Activated B cell treated with CpG ODN at 0.5 μM for 24 hours (primary cell): ENCODE results near the gene FAM117B. TPM values are rescaled to one million over a fixed set of nuclear protein-coding genes. Genes with fewer than 3 reads are reported as not detected.
A peak's percentile ranks its signal among the peaks of the same experiment; 100 is the strongest.

ENCODE experiments used
- ATAC-seq: fragments of 200-7000 bp; cut with Tn5 transposase; one replicate; pipeline ENCODE4 v1.10.0; 2021; ENCODE audit warnings: low read depth, mild to moderate bottlenecking, moderate library complexity
- CTCF ChIA-PET: fragments of 350-600 bp; sonication (Branson Sonifier 250); formaldehyde crosslinking; loops from one replicate; lab custom pipeline; 2021; ENCODE audit warnings: antibody characterized with exemption; lab: Charles Lee
- POLR2A ChIA-PET: fragments of 350-600 bp; sonication (Branson Sonifier 250); formaldehyde crosslinking; loops from one replicate; lab custom pipeline; 2021; ENCODE audit warnings: antibody characterized with exemption; lab: Charles Lee
- DNase-seq: peaks from one replicate; pipeline ENCODE4 v3.0.0; 2022
- H3K27ac Mint-ChIP-seq: one replicate; pipeline ENCODE4 v1.8.0; 2020; ENCODE audit warnings: mixed read lengths
- H3K27me3 Mint-ChIP-seq: one replicate; pipeline ENCODE4 v1.8.0; 2021; ENCODE audit warnings: mixed read lengths
- H3K36me3 Mint-ChIP-seq: one replicate; pipeline ENCODE4 v1.8.0; 2021; ENCODE audit warnings: low read depth, mixed read lengths
- H3K4me1 Mint-ChIP-seq: one replicate; pipeline ENCODE4 v1.8.0; 2021; ENCODE audit warnings: mixed read lengths
- H3K4me3 Mint-ChIP-seq: one replicate; pipeline ENCODE4 v1.8.0; 2020; ENCODE audit warnings: mild to moderate bottlenecking, mixed read lengths
- H3K9me3 Mint-ChIP-seq: one replicate; pipeline ENCODE4 v1.8.0; 2020; ENCODE audit warnings: mixed read lengths
- intact Hi-C: fragments of 100-400 bp; cut with micrococcal nuclease; formaldehyde crosslinking; loops from one replicate; pipeline ENCODE4 v1.15.1; 2024
- total RNA-seq: library from RNA; stranded (reverse); gene quantifications from 2 replicates; pipeline ENCODE4 v1.2.3, GENCODE V29; 2022
- TF ChIP-seq, protein P1 (sequence below): fragments of 200-600 bp; IDR thresholded peaks from one replicate; pipeline ENCODE4 v1.8.0; 2022; ENCODE audit warnings: antibody characterized with exemption, mild to moderate bottlenecking

Gene FAM117B
- total RNA-seq, result 21.3 and 22.5 TPM in 2 replicates

DNA sequence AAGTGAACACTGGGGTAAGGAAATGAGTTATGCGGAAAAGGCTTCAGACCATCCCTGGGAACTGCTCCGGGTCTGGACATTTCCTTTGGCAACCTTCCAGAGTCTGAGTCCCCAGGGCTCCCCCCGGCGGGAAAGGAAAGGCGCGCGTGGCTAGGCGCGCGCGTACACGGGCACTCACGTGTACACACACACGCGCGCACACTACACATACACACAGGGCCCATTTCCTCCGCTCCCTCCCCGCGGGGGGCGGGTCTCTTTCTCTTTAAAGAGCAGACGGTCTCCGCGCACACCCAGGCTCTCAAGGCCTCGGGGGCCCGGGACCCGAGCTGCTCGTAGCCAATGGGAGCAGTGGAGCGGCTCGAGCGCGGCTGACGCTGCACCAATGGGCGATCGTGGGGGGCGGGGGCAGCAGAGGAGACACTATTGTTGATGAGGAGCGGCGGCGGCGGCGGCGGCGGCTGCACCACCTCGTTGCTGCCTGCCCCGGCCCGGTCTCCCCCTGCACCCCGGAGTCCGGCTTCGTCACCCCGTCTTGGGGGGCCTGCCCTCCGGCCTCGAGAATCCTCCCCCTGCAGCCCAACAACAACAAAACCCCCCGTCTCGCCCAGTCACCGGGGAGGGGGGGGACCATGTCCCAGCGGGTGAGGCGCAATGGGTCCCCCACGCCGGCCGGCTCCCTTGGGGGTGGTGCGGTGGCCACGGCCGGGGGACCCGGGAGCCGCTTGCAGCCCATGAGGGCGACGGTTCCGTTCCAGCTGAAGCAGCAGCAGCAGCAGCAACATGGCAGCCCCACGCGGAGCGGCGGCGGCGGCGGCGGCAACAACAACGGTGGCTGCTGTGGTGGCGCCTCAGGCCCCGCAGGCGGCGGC, at the start of gene FAM117B:
TSS of gene FAM117B (plus strand) at position 414 of the 872 bp plus-strand sequence. CDS start at position 633, 219 bp downstream.
- peak within 1 kb of the TSS; percentile 100 for H3K27ac Mint-ChIP-seq
- H3K4me1 Mint-ChIP-seq, result peaks cover 53% of the 10 kb centered on the region
- DNase-seq (peak; percentile 92), ATAC-seq (peak; percentile 88)
- intact Hi-C loops, result loop anchor here (1.0 to 5.0 kb wide), 11 partner anchors 9 to 604 kb away; partner anchors contain the start of genes BMPR2, ICA1L, NBEAL1 and NOP58
- H3K36me3 Mint-ChIP-seq, result peaks cover 18% of the 10 kb centered on the region
- peak within 1 kb of the TSS; percentile 95 for H3K4me3 Mint-ChIP-seq
- no peaks in the 10 kb centered on the region for H3K9me3 Mint-ChIP-seq
- ChIA-PET POLR2A (interaction anchor here (0.5 to 3.7 kb wide), 49 partner anchors 8 to 604 kb away, joined by 3 to 117 read pairs (median 6); partner anchors contain the start of genes CARF, ICA1L, NBEAL1 and WDR12), CTCF (interaction anchor here (0.6 to 2.5 kb wide), 7 partner anchors 25 to 236 kb away, joined by 3 to 18 read pairs (median 4); no protein-coding TSS in a partner anchor)
- TF ChIP-seq, protein P1, sequence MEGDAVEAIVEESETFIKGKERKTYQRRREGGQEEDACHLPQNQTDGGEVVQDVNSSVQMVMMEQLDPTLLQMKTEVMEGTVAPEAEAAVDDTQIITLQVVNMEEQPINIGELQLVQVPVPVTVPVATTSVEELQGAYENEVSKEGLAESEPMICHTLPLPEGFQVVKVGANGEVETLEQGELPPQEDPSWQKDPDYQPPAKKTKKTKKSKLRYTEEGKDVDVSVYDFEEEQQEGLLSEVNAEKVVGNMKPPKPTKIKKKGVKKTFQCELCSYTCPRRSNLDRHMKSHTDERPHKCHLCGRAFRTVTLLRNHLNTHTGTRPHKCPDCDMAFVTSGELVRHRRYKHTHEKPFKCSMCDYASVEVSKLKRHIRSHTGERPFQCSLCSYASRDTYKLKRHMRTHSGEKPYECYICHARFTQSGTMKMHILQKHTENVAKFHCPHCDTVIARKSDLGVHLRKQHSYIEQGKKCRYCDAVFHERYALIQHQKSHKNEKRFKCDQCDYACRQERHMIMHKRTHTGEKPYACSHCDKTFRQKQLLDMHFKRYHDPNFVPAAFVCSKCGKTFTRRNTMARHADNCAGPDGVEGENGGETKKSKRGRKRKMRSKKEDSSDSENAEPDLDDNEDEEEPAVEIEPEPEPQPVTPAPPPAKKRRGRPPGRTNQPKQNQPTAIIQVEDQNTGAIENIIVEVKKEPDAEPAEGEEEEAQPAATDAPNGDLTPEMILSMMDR, result no peak
- no peaks in the 10 kb centered on the region for H3K27me3 Mint-ChIP-seq

- Mint-ChIP-seq H3K9me3 (no peaks in the 10 kb centered on the region), H3K36me3 (no peaks in the 10 kb centered on the region), H3K27me3 (no peaks in the 10 kb centered on the region), H3K27ac (peak overlapping the region; percentile 54), H3K4me1 (peaks cover 19% of the 10 kb centered on the region), H3K4me3 (peak overlapping the region; percentile 51)
- TF ChIP-seq, protein P1, result no peak
- ATAC-seq, result peak; percentile 99
- ChIA-PET CTCF (interaction anchor here (0.6 to 3.7 kb wide), 37 partner anchors 10 to 322 kb away, joined by 3 to 52 read pairs (median 5); partner anchors contain the start of gene FAM117B), POLR2A (interaction anchor here (0.5 to 5.9 kb wide), 10 partner anchors 11 to 649 kb away, joined by 3 to 71 read pairs (median 5); partner anchors contain the start of genes FAM117B and ICA1L)
- intact Hi-C loops, result loop anchor here (1.0 to 2.0 kb wide), 7 partner anchors 20 to 282 kb away; partner anchors contain the start of genes FAM117B and ICA1L
- DNase-seq, result peak; percentile 45
These were observed 45.9 kb upstream of the FAM117B start for GRCh38 chr2:202588647-202589581.

GRCh38 chr2:202589582-202589949, 45.2 kb upstream of the FAM117B start:
- no peaks in the 10 kb centered on the region for H3K36me3 Mint-ChIP-seq
- H3K4me1 Mint-ChIP-seq, result peaks cover 19% of the 10 kb centered on the region
- ChIA-PET CTCF (interaction anchor here (0.8 to 3.7 kb wide), 19 partner anchors 9 to 284 kb away, joined by 3 to 52 read pairs (median 7); partner anchors contain the start of gene FAM117B), POLR2A (interaction anchor here (0.5 to 5.9 kb wide), 6 partner anchors 10 to 556 kb away, joined by 3 to 71 read pairs (median 5); partner anchors contain the start of genes FAM117B and ICA1L)
- DNase-seq, result no peak
- TF ChIP-seq, protein P1, result no peak
- no peaks in the 10 kb centered on the region for H3K27me3 Mint-ChIP-seq
- no peaks in the 10 kb centered on the region for H3K9me3 Mint-ChIP-seq
- no peak overlapping the region for H3K27ac Mint-ChIP-seq
- ATAC-seq, result no peak
- intact Hi-C loops, result loop anchor here (2.0 kb wide), 1 partner anchor 133 kb away; no protein-coding TSS in a partner anchor
- no peak overlapping the region for H3K4me3 Mint-ChIP-seq

DNA sequence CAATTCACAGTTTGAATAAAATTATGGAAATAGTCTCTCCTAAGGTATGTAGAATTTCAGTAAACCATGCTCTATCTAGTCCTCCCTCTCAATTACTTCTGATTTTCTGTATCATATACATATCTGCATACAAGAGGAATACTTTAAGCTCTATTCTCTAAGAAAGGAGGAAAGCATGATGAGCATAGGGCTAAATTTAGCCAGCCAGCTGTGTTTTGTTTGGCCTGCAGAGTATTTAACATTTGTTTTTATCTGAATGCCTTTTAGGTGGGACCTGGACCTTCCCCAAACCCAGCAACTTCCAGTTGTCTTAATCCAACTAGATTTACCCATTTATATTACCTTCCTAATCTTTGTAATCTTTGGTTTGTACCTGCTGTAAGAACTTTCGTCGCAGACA, 42.2 kb upstream of the FAM117B start:
- ChIA-PET POLR2A (interaction anchor here (0.7 to 5.9 kb wide), 3 partner anchors 42 to 1388 kb away, joined by 3 to 71 read pairs (median 5); partner anchors contain the start of gene FAM117B), CTCF (no interaction called here)
- intact Hi-C loops, result no loop called here
- no peak overlapping the region for H3K27ac Mint-ChIP-seq
- no peaks in the 10 kb centered on the region for H3K27me3 Mint-ChIP-seq
- no peak for DNase-seq
- no peaks in the 10 kb centered on the region for H3K36me3 Mint-ChIP-seq
- TF ChIP-seq, protein P1, result no peak
- no peak overlapping the region for H3K4me3 Mint-ChIP-seq
- peaks cover 21% of the 10 kb centered on the region for H3K4me1 Mint-ChIP-seq
- no peaks in the 10 kb centered on the region for H3K9me3 Mint-ChIP-seq
- ATAC-seq, result no peak
